ENCODE results near the gene FRMD4A.

The FRMD4A gene

DNA sequence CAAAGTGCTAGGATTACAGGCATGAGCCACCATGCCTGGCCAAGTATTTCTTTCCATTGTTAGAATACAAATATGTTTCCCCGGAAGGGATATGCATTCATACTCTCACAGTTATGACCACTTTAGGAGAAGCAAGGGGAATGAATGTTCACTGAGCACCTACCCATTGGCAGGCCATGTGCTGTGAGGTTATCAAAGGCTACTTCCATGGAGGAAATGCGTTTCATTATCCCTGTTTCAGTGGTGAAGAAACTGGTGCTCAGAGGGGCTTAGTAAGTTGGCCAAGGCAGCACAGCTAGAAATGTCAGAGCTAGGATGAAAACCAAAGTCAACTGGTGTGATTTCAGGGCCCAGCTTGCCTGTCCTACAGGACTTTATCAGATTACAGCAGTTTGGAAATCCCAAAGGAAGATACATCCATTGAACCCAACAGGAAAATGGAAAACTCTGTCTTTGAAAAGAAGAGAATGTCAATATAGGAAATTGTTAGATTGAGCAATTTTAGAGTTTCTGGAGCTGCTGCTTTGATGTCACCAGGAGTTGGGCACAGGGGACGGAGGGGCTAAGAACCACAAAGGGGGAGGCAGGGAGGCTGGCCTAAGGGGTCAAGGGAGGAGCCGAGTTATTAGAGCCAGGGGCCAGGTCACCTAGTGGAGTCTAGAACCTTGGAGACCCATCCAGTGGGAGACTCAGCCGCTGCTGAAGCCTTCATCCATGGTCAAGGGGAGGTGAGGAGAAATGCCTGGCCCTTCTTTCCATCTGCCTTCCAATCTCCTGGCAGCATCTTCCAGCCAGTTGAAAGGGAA is 319.8 kb downstream of the FRMD4A start:
- Histone ChIP-seq H3K9ac (ENCODE audit: low read depth, low read length) (no peak overlapping the region), H3K4me1 (ENCODE audit: insufficient read depth, low read length) (peaks cover 34% of the 10 kb centered on the region), H3K27me3 (ENCODE audit: insufficient read depth, low read length, poor library complexity) (peaks cover 50% of the 10 kb centered on the region), H3K4me2 (ENCODE audit: insufficient read depth, low read length) (no peak overlapping the region), H4K20me1 (ENCODE audit: insufficient read depth, low read length) (no peaks in the 10 kb centered on the region), H3K36me3 (ENCODE audit: insufficient read depth, low read length) (no peaks in the 10 kb centered on the region), H3K4me3 (ENCODE audit: low read depth in 1 of 2, low read length in 2 of 2) (no peak overlapping the region), H3K9me3 (ENCODE audit: insufficient read depth, low read length, severe bottlenecking) (no peaks in the 10 kb centered on the region), H3K27ac (ENCODE audit: low read length) (no peak overlapping the region), H3K79me2 (ENCODE audit: insufficient read depth, low read length) (no peaks in the 10 kb centered on the region), H2AFZ (ENCODE audit: low read depth, low read length) (no peak overlapping the region)
- no peak for DNase-seq
- TF ChIP-seq, protein P1, sequence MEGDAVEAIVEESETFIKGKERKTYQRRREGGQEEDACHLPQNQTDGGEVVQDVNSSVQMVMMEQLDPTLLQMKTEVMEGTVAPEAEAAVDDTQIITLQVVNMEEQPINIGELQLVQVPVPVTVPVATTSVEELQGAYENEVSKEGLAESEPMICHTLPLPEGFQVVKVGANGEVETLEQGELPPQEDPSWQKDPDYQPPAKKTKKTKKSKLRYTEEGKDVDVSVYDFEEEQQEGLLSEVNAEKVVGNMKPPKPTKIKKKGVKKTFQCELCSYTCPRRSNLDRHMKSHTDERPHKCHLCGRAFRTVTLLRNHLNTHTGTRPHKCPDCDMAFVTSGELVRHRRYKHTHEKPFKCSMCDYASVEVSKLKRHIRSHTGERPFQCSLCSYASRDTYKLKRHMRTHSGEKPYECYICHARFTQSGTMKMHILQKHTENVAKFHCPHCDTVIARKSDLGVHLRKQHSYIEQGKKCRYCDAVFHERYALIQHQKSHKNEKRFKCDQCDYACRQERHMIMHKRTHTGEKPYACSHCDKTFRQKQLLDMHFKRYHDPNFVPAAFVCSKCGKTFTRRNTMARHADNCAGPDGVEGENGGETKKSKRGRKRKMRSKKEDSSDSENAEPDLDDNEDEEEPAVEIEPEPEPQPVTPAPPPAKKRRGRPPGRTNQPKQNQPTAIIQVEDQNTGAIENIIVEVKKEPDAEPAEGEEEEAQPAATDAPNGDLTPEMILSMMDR (IDR thresholded peaks at IDR 0.05; ENCODE audit: borderline replicate concordance, extremely low read depth, low read length, poor library complexity, severe bottlenecking): no peak
- TF ChIP-seq EZH2 (IDR thresholded peaks at IDR 0.05; ENCODE audit: borderline replicate concordance, low read depth, low read length, severe bottlenecking): no peak
- ATAC-seq (ENCODE audit: insufficient read depth, low read depth): no peak

GRCh38 chr10:14010101-14010558 is 320.6 kb downstream of the FRMD4A start:
- TF ChIP-seq, protein P1 (IDR thresholded peaks at IDR 0.05; ENCODE audit: borderline replicate concordance, extremely low read depth, low read length, poor library complexity, severe bottlenecking): no peak
- no peak for TF ChIP-seq EZH2 (IDR thresholded peaks at IDR 0.05; ENCODE audit: borderline replicate concordance, low read depth, low read length, severe bottlenecking)
- Histone ChIP-seq H3K4me2 (ENCODE audit: insufficient read depth, low read length) (peak overlapping the region; percentile 42), H3K9me3 (ENCODE audit: insufficient read depth, low read length, severe bottlenecking) (no peaks in the 10 kb centered on the region), H3K4me3 (ENCODE audit: low read depth in 1 of 2, low read length in 2 of 2) (peak overlapping the region in 1 of 2 experiments; percentile 34; a peak in 1 of 4 replicates), H3K27ac (ENCODE audit: low read length) (no peak overlapping the region), H3K4me1 (ENCODE audit: insufficient read depth, low read length) (peaks cover 34% of the 10 kb centered on the region), H3K27me3 (ENCODE audit: insufficient read depth, low read length, poor library complexity) (peaks cover 48% of the 10 kb centered on the region), H3K9ac (ENCODE audit: low read depth, low read length) (peak overlapping the region; percentile 17; the same call in 1 of the 2 replicates), H4K20me1 (ENCODE audit: insufficient read depth, low read length) (no peaks in the 10 kb centered on the region), H3K36me3 (ENCODE audit: insufficient read depth, low read length) (no peaks in the 10 kb centered on the region), H2AFZ (ENCODE audit: low read depth, low read length) (no peak overlapping the region), H3K79me2 (ENCODE audit: insufficient read depth, low read length) (no peaks in the 10 kb centered on the region)
- no peak for ATAC-seq (ENCODE audit: insufficient read depth, low read depth)
- DNase-seq: no peak

- peak overlapping the region; percentile 42 for H3K4me2 ChIP-seq (ENCODE audit: insufficient read depth, low read length)
Observed at GRCh38 chr10:14009371-14010100, 321.2 kb downstream of the FRMD4A start.

More at GRCh38 chr10:14009371-14010100, 321.2 kb downstream of the FRMD4A start:
- Histone ChIP-seq H3K4me3 (ENCODE audit: low read depth in 1 of 2, low read length in 2 of 2) (peak overlapping the region in 1 of 2 experiments; percentile 34; a peak in 2 of 4 replicates), H2AFZ (ENCODE audit: low read depth, low read length) (peak overlapping the region; percentile 28; the same call in 1 of the 2 replicates), H3K4me1 (ENCODE audit: insufficient read depth, low read length) (peaks cover 34% of the 10 kb centered on the region), H3K79me2 (ENCODE audit: insufficient read depth, low read length) (no peaks in the 10 kb centered on the region), H4K20me1 (ENCODE audit: insufficient read depth, low read length) (no peaks in the 10 kb centered on the region), H3K36me3 (ENCODE audit: insufficient read depth, low read length) (no peaks in the 10 kb centered on the region), H3K27ac (ENCODE audit: low read length) (no peak overlapping the region), H3K9ac (ENCODE audit: low read depth, low read length) (peak overlapping the region; percentile 17; the same call in 1 of the 2 replicates), H3K27me3 (ENCODE audit: insufficient read depth, low read length, poor library complexity) (peaks cover 48% of the 10 kb centered on the region), H3K9me3 (ENCODE audit: insufficient read depth, low read length, severe bottlenecking) (no peaks in the 10 kb centered on the region)
- TF ChIP-seq, protein P1 (IDR thresholded peaks at IDR 0.05; ENCODE audit: borderline replicate concordance, extremely low read depth, low read length, poor library complexity, severe bottlenecking): no peak
- peak; percentile 36 for TF ChIP-seq EZH2 (IDR thresholded peaks at IDR 0.05; ENCODE audit: borderline replicate concordance, low read depth, low read length, severe bottlenecking)
- DNase-seq (peak; percentile 36), ATAC-seq (ENCODE audit: insufficient read depth, low read depth) (peak; percentile 87)
